ENCODE data around the gene ICE1.

DNA sequence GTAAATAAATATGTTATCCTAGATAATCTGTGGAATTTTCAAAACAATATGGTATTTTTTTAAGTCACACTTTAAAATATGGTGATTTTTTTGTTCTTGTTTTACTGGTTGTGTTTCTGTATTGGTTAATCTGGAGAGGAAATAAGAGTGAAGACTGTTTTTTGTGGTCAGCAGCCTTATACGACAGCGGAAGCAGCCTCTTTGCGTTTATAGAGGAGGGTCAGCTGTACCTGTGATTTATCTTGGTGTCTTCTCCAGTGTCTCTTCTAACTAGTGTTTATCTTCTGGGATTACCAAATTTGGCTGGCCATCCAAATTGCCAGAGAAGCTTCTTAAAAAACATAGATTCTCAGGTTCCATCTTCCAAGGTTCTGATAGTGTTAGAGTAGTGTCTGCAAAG is 58.7 kb downstream of the ICE1 start:
- no peak for TF ChIP-seq LCOR (CRISPR knock-in tag; IDR thresholded peaks at IDR 0.05)
- TF ChIP-seq, protein P1, sequence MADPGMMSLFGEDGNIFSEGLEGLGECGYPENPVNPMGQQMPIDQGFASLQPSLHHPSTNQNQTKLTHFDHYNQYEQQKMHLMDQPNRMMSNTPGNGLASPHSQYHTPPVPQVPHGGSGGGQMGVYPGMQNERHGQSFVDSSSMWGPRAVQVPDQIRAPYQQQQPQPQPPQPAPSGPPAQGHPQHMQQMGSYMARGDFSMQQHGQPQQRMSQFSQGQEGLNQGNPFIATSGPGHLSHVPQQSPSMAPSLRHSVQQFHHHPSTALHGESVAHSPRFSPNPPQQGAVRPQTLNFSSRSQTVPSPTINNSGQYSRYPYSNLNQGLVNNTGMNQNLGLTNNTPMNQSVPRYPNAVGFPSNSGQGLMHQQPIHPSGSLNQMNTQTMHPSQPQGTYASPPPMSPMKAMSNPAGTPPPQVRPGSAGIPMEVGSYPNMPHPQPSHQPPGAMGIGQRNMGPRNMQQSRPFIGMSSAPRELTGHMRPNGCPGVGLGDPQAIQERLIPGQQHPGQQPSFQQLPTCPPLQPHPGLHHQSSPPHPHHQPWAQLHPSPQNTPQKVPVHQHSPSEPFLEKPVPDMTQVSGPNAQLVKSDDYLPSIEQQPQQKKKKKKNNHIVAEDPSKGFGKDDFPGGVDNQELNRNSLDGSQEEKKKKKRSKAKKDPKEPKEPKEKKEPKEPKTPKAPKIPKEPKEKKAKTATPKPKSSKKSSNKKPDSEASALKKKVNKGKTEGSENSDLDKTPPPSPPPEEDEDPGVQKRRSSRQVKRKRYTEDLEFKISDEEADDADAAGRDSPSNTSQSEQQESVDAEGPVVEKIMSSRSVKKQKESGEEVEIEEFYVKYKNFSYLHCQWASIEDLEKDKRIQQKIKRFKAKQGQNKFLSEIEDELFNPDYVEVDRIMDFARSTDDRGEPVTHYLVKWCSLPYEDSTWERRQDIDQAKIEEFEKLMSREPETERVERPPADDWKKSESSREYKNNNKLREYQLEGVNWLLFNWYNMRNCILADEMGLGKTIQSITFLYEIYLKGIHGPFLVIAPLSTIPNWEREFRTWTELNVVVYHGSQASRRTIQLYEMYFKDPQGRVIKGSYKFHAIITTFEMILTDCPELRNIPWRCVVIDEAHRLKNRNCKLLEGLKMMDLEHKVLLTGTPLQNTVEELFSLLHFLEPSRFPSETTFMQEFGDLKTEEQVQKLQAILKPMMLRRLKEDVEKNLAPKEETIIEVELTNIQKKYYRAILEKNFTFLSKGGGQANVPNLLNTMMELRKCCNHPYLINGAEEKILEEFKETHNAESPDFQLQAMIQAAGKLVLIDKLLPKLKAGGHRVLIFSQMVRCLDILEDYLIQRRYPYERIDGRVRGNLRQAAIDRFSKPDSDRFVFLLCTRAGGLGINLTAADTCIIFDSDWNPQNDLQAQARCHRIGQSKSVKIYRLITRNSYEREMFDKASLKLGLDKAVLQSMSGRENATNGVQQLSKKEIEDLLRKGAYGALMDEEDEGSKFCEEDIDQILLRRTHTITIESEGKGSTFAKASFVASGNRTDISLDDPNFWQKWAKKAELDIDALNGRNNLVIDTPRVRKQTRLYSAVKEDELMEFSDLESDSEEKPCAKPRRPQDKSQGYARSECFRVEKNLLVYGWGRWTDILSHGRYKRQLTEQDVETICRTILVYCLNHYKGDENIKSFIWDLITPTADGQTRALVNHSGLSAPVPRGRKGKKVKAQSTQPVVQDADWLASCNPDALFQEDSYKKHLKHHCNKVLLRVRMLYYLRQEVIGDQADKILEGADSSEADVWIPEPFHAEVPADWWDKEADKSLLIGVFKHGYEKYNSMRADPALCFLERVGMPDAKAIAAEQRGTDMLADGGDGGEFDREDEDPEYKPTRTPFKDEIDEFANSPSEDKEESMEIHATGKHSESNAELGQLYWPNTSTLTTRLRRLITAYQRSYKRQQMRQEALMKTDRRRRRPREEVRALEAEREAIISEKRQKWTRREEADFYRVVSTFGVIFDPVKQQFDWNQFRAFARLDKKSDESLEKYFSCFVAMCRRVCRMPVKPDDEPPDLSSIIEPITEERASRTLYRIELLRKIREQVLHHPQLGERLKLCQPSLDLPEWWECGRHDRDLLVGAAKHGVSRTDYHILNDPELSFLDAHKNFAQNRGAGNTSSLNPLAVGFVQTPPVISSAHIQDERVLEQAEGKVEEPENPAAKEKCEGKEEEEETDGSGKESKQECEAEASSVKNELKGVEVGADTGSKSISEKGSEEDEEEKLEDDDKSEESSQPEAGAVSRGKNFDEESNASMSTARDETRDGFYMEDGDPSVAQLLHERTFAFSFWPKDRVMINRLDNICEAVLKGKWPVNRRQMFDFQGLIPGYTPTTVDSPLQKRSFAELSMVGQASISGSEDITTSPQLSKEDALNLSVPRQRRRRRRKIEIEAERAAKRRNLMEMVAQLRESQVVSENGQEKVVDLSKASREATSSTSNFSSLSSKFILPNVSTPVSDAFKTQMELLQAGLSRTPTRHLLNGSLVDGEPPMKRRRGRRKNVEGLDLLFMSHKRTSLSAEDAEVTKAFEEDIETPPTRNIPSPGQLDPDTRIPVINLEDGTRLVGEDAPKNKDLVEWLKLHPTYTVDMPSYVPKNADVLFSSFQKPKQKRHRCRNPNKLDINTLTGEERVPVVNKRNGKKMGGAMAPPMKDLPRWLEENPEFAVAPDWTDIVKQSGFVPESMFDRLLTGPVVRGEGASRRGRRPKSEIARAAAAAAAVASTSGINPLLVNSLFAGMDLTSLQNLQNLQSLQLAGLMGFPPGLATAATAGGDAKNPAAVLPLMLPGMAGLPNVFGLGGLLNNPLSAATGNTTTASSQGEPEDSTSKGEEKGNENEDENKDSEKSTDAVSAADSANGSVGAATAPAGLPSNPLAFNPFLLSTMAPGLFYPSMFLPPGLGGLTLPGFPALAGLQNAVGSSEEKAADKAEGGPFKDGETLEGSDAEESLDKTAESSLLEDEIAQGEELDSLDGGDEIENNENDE (IDR thresholded peaks at IDR 0.05; ENCODE audit: low read depth, low read length) = no peak
- no peak for TF ChIP-seq BRD4 (IDR thresholded peaks at IDR 0.05)

All from K562 (cell line).